Kidney epithelial cell (primary cell): ENCODE data around the gene GDF2. TPM values are rescaled to one million over a fixed set of nuclear protein-coding genes. Genes with fewer than 3 reads are reported as not detected.

Source experiments
- DNase-seq: peaks from one replicate; pipeline ENCODE4 v3.0.0-alpha.2; 2010; ENCODE audit warnings: low read depth
- H3K27me3 ChIP-seq: 2 replicates; pipeline ENCODE4 v1.6.0; 2011; ENCODE audit warnings: low read length; ENCODE audit not compliant: control insufficient read depth, insufficient read depth
- H3K36me3 ChIP-seq: 2 replicates; pipeline ENCODE4 v1.5.1; 2011; ENCODE audit warnings: low read length; ENCODE audit not compliant: control insufficient read depth, insufficient read depth
- H3K4me3 ChIP-seq: 2 replicates; pipeline ENCODE4 v1.5.1; 2011; ENCODE audit warnings: low read depth, mild to moderate bottlenecking, control low read depth, low read length
- total RNA-seq: library from RNA; depleted of rRNA; stranded (reverse); fragments of >200 nt; gene quantifications from 2 replicates; pipeline ENCODE4 v1.2.3, GENCODE V29; 2015
- TF ChIP-seq, protein P1 (sequence below): IDR thresholded peaks from 2 replicates; pipeline ENCODE4 v1.5.1; 2011; ENCODE audit warnings: mild to moderate bottlenecking, moderate library complexity, low read length, control low read depth, inconsistent platforms; ENCODE audit not compliant: insufficient read depth, poor library complexity, severe bottlenecking

The GDF2 gene
- total RNA-seq, 1 donor from 2014 or later, result not detected

DNA sequence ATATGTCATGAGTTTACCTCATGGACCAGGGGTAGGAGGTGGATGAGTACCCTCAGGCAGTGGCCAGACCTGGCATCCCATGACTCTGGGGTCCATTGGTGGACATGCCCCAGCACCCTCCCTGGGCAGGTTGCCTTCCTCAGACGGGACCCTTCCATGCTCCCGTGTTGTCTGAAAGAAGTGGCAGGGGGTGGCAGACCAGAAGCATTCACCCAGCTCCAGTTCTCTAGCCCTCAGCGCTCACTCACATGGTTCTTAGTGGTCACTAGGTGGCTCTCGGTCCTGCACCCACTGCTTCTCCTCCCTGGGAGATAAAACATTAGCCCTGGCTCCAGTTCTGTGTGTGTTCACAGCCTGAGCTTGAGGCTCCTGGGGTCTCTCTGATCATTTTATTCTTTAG is 31.9 kb downstream of the GDF2 start:
- no peaks in the 10 kb centered on the region for H3K36me3 ChIP-seq
- no peak overlapping the region for H3K4me3 ChIP-seq
- TF ChIP-seq, protein P1, sequence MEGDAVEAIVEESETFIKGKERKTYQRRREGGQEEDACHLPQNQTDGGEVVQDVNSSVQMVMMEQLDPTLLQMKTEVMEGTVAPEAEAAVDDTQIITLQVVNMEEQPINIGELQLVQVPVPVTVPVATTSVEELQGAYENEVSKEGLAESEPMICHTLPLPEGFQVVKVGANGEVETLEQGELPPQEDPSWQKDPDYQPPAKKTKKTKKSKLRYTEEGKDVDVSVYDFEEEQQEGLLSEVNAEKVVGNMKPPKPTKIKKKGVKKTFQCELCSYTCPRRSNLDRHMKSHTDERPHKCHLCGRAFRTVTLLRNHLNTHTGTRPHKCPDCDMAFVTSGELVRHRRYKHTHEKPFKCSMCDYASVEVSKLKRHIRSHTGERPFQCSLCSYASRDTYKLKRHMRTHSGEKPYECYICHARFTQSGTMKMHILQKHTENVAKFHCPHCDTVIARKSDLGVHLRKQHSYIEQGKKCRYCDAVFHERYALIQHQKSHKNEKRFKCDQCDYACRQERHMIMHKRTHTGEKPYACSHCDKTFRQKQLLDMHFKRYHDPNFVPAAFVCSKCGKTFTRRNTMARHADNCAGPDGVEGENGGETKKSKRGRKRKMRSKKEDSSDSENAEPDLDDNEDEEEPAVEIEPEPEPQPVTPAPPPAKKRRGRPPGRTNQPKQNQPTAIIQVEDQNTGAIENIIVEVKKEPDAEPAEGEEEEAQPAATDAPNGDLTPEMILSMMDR, result peak; percentile 29
- DNase-seq, result no peak
- no peaks in the 10 kb centered on the region for H3K27me3 ChIP-seq

- Histone ChIP-seq H3K36me3 (no peaks in the 10 kb centered on the region), H3K27me3 (no peaks in the 10 kb centered on the region), H3K4me3 (no peak overlapping the region)
- DNase-seq, result no peak
- TF ChIP-seq, protein P1, result no peak
These were observed 32.6 kb downstream of the GDF2 start for GRCh38 chr10:47354900-47355299.

GRCh38 chr10:47356708-47357107 is 34.5 kb downstream of the GDF2 start:
- H3K27me3 ChIP-seq, result no peaks in the 10 kb centered on the region
- TF ChIP-seq, protein P1, result no peak
- no peaks in the 10 kb centered on the region for H3K36me3 ChIP-seq
- no peak for DNase-seq
- no peak overlapping the region for H3K4me3 ChIP-seq

DNA sequence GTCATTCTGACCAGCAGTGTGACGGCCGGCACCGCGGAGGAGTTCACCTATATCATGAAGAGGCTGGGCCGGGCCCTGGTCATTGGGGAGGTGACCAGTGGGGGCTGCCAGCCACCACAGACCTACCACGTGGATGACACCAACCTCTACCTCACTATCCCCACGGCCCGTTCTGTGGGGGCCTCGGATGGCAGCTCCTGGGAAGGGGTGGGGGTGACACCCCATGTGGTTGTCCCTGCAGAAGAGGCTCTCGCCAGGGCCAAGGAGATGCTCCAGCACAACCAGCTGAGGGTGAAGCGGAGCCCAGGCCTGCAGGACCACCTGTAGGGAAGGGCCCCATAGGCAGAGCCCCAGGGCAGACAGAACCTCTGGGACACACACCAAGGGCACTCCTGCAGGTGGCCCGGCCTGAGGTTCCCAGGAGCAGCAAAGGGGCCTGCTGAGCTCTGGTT is 34.9 kb downstream of the GDF2 start:
- H3K36me3 ChIP-seq, result no peaks in the 10 kb centered on the region
- no peak for DNase-seq
- H3K27me3 ChIP-seq, result no peaks in the 10 kb centered on the region
- no peak overlapping the region for H3K4me3 ChIP-seq
- TF ChIP-seq, protein P1, result no peak

DNA sequence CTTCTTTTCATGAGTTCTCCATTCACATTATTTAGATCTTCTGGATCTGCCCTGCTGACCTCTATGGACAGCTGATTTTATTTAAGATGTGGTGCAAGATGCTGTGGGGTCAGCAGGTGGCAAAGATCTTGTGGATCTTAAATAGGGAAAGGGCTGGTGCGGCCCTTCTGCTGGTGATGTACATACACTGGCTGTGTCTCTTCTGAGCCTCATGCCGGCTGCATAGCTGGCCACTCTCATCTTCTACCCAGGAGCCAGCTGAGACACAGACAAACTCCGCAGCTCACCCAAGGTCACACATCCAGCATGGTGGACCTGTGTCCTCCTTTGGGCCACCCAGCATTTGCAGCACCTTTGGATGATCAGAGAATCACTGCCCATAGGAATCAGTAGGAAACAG is 35.7 kb downstream of the GDF2 start:
- Histone ChIP-seq H3K4me3 (no peak overlapping the region), H3K27me3 (no peaks in the 10 kb centered on the region), H3K36me3 (no peaks in the 10 kb centered on the region)
- DNase-seq, result no peak
- TF ChIP-seq, protein P1, result no peak

DNA sequence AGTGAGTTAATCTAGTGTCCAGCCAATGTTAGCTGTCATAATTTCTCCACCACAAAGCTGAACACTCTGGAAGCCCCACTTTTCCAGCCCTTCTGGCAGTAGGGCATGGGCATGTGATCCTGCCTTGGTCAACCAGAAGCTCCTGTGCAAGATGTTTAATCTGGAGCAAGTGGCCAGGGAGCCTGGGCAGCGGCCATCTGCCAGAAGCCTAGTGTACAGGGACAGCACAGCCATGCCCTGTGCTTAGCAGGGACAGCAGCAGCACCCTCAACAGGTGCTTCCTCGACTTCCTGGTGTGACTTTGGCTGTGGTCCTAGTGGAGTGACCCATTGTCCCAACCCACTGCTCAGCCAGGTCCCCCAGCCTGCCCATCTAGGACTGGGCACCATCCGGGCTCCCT is 36.2 kb downstream of the GDF2 start:
- no peaks in the 10 kb centered on the region for H3K27me3 ChIP-seq
- H3K36me3 ChIP-seq, result no peaks in the 10 kb centered on the region
- TF ChIP-seq, protein P1, result no peak
- H3K4me3 ChIP-seq, result no peak overlapping the region
- no peak for DNase-seq
